ENCODE results near the gene KRTAP5-6.
"Not testable (repeated sequence)": the region's sequence is repeated elsewhere in the genome, so short reads cannot be mapped to it uniquely, and the experiment has no call there.

Gene KRTAP5-6

DNA sequence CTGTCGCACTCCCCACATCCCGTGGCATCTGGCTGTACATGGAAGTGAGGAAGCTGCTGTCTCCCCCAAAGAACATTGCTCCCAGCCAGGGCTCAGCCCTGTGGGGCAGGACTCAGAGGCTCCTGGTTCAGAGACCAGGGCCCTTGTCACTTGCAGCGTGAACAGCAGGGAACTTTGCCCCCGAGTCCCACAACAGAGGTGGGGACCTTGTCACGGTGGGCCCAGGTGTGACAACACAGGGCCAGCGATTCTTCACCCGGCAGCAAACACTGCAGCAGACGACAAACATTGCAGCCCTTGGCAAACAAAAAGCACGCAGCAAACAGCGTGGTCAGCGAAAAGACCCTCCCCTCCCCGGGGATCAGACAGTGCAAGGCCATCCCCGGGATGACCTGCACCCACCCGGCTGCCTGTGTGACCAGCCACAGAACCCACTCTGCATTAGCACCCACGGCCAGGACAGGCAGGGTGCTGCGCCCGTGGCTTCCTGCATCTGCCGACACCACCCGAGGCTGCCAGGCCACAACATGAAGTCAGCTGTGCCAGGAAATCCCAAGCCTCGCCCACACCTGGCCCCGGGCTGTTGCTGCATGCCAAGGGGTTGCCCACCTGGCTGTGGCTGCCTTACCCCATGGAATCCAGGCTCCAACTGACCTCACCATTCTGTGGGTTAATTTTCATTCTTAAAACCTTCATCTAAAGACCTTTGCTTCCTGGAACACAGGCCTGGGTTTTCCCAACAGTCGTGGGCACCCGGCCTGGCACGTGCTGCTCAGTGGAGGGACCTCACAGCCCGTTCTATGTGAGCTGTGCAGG lies 35.3 kb upstream of the KRTAP5-6 start:
- DNase-seq = not testable (repeated sequence)

GRCh38 chr11:1662699-1663283 lies 34.2 kb upstream of the KRTAP5-6 start:
- DNase-seq = not testable (repeated sequence)

- DNase-seq = no peak
Measured at GRCh38 chr11:1665313-1665712, 31.7 kb upstream of the KRTAP5-6 start.

GRCh38 chr11:1667121-1667850 lies 29.7 kb upstream of the KRTAP5-6 start:
- DNase-seq = no peak

GRCh38 chr11:1667906-1668305 lies 29.1 kb upstream of the KRTAP5-6 start:
- no peak for DNase-seq

DNA sequence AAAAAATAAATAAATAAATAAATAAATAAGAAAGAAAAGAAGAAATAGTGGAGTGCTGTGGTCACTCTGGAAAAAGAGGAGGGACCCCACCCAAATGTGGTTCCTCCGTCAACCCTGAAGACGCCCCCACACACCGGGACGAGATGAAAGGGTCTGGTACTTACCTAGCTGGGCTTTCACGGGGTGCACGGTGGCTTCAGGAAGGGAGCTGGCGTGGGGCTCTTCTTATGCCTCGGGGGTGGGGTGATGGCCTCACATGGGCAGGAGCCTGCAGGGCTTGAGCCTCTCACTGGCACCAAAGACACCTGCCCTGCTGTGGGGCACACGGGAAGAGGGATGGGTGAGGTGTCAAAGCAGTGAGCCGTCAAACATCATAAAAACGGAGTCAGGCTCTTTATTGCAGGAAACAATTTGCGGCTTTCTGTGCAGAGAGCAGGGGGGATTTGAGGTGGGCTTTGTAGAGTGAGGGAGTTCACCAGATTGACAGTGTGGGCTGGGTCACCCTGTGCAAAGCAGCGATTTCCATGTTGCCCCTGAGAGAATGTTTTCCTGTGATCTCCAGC lies 28.0 kb upstream of the KRTAP5-6 start:
- no peak for DNase-seq

- no peak for DNase-seq
Measured at GRCh38 chr11:1669546-1670218, 27.3 kb upstream of the KRTAP5-6 start.

GRCh38 chr11:1670457-1670856 lies 26.5 kb upstream of the KRTAP5-6 start:
- DNase-seq = not testable (repeated sequence)

- no peak for DNase-seq
Measured at GRCh38 chr11:1670905-1671371, 26.1 kb upstream of the KRTAP5-6 start.

DNA sequence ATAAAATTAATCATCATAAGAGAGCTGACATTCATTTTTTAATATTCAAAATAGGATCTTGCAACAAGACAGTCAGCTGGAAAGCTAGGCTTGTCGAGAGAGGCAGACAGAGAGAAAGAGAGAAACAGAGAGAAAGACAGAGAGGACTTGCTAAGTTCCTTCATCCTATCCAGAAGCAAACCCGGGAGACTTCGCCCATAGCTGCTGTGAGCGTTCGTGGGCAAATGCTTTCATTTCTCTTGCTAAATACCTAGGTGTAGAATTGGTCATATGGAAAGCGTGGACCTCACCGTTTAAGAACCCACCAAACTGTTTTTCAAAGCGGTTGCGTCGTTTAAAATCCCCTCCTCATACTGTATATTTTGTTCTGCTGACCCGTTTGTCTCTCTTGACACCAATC lies 25.3 kb upstream of the KRTAP5-6 start:
- no peak for DNase-seq

DNA sequence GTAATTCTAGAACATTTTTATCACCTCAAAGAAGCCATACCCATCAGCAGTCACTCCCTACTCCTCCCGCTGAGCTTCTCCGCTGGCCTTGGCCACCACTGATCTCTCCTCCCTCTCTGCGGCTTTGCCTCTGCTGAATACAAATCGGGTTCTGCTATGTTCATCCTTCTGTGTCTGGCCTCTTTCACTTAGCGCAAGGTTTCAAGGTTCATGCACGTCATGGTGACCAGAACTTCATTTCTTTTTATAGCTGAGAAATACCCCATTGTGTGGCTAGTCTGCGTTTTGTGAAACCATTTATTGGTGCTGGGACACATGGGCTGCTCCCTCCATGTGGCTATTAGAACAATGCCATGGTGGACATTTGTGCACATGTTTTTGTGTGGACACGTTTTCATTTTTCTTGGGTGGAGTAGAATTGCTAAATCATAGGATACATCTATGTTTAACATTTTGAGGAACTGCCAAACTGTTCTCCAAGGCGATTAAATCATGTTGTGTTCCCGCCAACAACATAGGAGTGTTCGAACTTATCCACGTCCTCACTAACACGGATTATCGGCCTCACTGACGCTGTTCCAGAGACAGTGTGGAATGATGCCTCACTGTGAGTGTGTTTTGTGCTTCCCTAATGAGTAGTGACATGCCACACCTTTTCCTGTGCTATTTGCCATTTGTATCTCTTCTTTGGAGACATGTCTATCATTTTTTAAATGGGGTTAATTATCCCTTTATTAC lies 24.2 kb upstream of the KRTAP5-6 start:
- no peak for DNase-seq

DNA sequence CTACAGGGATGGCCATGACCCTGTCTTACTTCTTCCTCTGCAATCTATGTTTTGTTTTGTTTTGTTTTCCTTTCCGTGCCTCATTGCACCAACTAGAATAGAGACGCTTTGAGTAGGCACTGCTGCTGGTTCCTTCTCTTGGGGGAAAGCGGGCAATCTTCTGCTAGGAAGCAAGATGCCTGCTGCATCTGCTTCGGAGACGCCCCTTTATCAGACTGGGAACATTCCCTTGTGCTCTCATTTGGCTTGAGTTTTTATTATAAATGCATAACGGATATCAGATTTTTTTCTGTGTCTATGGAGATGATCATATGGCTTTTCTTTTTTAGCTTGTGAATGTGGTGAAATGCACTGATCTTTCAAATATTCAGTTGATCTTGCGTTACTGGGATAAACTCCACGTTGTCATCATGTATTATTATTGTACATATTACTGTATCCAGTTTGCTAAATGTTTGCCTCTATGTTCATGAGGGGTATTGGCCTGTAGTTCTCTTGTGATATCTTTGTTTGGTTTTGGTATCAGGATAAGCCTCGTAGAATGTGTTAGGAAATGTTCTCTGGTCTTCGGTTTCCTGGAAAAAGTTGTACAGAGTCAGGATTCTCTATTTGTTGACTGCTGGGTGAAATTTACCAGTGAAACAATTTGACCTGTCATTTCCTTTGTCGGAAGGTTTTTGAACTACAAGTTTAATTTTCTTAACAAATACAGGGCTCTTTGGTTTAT lies 23.4 kb upstream of the KRTAP5-6 start:
- DNase-seq = no peak

GRCh38 chr11:1674173-1675131 lies 22.5 kb upstream of the KRTAP5-6 start:
- no peak for DNase-seq

DNA sequence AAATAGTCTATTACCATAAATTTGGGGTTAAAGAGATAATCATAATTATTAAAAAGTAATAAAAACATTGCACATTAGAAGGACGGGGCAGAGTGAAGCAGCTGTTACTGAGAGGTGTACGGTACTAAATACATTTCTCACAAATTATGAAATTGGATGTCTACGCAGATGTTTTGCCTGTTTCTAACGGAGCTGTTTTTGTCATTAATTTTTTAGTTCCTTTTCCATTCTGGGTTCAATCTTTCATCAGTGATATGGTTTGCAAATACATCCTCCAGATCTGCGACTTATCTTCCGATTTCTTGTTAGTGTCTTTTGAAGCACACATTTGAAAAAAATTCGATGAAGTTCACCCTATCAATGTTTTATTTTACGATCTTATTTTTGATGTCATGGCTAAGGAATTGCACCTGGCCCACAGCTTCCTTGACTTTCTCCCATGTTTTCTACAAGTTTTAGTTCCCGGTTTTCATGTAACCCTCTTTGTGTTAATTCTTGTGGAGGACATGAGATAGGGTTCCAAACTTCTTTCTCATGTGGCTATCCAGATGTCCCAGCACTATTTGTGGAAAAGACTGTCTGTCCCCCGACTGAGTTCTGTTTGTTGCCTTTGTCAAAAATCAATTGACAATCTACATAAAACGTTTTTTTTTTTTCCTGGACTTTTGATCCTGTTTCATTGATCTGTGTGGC lies 21.3 kb upstream of the KRTAP5-6 start:
- DNase-seq = no peak

DNA sequence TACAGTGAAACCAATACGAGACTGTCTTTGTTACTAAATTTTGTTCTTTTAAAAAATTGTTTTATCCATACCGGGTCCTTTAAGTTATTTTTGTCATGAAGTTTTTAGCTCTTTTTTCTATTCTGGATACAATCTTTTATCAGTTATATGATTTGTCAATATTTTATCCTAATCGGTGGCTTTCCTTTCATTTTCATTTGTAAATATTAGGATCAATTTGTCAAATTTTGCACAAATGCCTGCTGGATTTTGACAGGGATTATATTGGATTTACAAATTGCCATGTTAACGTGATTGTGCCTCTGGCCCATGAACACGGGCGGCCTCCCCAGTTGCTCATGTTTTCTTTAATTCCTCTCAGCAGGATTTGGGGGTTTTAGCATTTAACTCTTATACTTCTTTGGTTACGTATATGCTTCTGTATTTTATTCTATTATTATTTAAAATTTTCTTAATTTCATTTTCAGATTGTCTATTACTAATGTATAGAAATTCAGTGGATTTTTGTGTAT lies 20.7 kb upstream of the KRTAP5-6 start:
- no peak for DNase-seq

DNA sequence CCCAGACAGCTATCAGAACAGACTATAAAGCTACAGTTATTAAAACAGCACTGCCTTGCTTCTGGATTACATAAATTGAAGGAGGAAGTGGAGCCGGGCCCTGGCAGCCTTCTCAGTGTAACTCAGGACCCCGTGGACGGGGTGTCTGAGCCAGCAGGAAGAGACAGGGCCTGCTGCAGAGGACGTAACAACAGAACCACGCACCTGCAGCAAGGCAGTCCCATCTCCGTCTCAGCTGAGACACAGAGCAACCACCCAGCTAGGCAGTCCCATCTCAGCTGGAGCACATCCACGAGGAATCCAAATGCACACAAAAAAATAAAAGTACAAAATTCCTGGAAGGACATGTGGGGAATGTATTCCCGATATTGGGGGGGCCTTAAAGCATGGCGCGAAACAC lies 17.1 kb upstream of the KRTAP5-6 start:
- DNase-seq = no peak

DNA sequence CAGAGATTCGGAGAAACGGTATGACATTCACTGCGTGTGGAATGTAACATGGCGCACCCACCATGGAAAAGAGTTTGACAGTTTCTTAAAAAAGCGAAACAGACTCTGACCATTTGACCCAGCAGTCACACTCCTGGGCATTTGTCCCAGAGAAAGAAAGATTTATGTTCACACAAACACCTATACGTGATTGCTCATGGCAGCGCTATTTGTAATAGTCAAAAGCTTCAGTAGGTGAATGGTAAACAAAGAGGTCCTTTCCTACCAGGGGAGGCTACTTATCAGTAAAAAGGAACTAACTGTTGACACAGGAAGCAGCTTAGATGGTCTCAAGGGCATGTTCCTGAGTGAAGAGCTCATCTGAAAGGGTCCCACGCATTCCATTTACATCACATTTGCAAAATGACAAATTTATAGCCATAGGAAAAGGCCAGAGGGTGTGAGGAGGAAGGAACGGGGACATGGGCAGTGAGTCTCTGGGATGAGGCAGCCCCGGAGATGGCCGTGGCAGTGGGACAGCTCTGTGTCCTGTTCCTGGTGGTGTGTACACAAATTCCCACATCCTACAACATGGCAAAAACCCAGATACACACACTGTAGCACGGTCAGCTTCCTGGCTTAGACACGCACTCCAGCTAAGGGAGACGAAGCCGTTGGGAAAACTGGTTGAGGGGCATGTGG lies 14.6 kb upstream of the KRTAP5-6 start:
- DNase-seq = no peak

DNA sequence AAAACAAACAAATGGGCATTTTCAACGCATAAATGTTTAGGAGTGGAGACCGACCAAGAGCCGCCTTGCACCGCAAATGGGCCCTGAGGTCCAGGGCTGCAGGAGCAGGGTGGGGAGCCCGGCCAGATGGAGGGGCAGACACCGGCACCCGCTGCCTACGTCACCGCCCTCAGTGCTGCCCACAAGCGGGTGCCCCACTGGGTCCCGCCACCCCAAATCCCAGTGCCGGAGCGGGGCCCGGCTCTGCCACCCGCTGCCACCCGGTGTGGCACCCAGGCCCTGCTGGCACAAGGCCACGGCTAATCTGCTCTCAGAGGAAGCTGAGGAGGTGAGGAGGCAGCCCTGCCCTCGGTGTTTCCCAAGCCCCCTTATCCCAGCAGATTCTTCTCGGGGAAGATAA lies 13.8 kb upstream of the KRTAP5-6 start:
- not testable (repeated sequence) for DNase-seq
